Measurements from ENCODE around the gene SNRNP70.

The SNRNP70 gene

GRCh38 chr19:49145573-49146407, 60.5 kb downstream of the SNRNP70 start:
- TF ChIP-seq CTCF (IDR thresholded peaks at IDR 0.05) = peak; percentile 88

- no peak for TF ChIP-seq CTCF (IDR thresholded peaks at IDR 0.05)
These were observed 62.9 kb downstream of the SNRNP70 start for GRCh38 chr19:49148044-49148682.

- no peak for TF ChIP-seq CTCF (IDR thresholded peaks at IDR 0.05)
These were observed 63.8 kb downstream of the SNRNP70 start for GRCh38 chr19:49148784-49149651.

DNA sequence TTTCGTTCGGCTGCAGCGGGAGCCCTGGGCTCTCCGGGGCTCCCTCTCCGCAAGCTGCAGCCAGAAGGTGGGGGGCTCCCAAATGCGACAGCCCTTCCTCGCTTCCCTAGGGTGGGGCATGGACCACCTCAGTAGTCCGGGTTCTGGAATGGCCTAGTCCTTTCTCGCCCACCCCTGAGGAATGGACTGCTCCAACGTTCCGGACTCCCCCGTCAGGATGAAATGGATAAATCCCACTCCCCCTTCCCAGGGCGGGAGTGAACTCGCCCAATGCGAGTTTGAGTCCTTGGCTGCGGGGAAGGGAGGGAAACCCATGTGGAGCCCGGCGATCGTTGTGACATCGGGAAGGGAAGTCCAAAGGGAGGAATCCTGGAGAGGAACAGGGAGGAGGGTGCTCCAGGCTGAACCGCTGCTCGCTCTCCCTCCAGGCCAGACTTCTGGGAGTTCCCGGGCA, 64.4 kb downstream of the SNRNP70 start:
- no peak for TF ChIP-seq CTCF (IDR thresholded peaks at IDR 0.05)

DNA sequence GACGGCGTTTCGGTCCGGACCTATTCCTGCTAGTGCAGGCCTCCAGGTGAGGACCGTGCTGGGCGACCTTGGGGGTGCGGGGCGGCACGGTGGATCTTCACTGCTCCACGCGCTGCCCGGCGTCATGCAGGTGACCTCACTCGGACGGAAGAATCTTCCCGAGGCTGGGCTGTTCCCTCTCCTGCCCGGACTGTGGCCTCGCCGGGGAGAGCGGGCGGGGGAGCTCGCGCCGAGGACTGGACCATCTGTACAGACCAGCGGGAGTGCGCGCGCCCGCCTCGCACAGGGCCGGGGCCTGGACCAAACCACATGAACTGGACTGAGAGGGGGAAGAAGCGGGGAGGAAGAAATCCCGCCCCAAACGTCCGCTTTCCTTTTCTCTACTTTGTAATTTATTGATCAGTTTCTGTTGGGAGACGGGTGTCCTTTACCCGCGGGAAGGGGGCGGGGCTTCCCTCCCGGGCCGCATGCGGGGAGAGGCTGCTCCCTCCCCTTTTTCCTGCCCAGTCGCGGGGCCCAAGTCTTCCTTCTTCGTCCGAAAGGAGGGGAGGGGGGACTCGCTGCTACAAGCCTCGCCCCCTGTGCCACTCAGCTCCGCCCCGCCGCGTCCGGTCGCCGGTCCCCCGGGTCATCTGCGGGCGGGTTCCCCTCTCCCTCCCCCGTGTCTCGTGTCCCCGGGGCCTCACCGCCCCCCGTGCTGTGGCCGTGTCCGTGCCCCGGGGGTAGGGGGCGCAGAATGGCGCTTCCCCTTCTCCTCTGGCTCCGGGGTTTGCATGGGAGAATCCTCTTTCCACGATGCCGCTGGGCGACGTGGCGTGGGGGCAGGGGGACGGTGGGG, 65.1 kb downstream of the SNRNP70 start:
- TF ChIP-seq CTCF (IDR thresholded peaks at IDR 0.05) = no peak

GRCh38 chr19:49150944-49151243, 65.6 kb downstream of the SNRNP70 start:
- TF ChIP-seq CTCF (IDR thresholded peaks at IDR 0.05) = no peak
